ENCODE measurements around the gene RFT1.

The RFT1 gene

GRCh38 chr3:53149006-53149690 is 18.9 kb upstream of the RFT1 start:
- no peak for DNase-seq (ENCODE audit: low spot score)

GRCh38 chr3:53147903-53148400 is 17.7 kb upstream of the RFT1 start:
- DNase-seq (ENCODE audit: low spot score), result no peak

- DNase-seq (ENCODE audit: low spot score), result no peak
Observed at GRCh38 chr3:53147151-53147902, 17.1 kb upstream of the RFT1 start.

- DNase-seq (ENCODE audit: low spot score), result no peak
Observed at GRCh38 chr3:53146319-53146891, 16.2 kb upstream of the RFT1 start.

- no peak for DNase-seq (ENCODE audit: low spot score)
Observed at GRCh38 chr3:53145713-53146080, 15.5 kb upstream of the RFT1 start.

- no peak for DNase-seq (ENCODE audit: low spot score)
Observed at GRCh38 chr3:53144862-53145712, 14.9 kb upstream of the RFT1 start.

GRCh38 chr3:53144446-53144845 is 14.2 kb upstream of the RFT1 start:
- DNase-seq (ENCODE audit: low spot score), result no peak

- no peak for DNase-seq (ENCODE audit: low spot score)
Observed at GRCh38 chr3:53142986-53143385, 12.8 kb upstream of the RFT1 start.

GRCh38 chr3:53140847-53141845 is 10.9 kb upstream of the RFT1 start:
- no peak for DNase-seq (ENCODE audit: low spot score)

GRCh38 chr3:53139906-53140846 is 9.9 kb upstream of the RFT1 start:
- no peak for DNase-seq (ENCODE audit: low spot score)

- no peak for DNase-seq (ENCODE audit: low spot score)
Observed at GRCh38 chr3:53137835-53138446, 7.7 kb upstream of the RFT1 start.

GRCh38 chr3:53137221-53137620 is 7.0 kb upstream of the RFT1 start:
- no peak for DNase-seq (ENCODE audit: low spot score)

GRCh38 chr3:53134631-53135232 is 4.5 kb upstream of the RFT1 start:
- DNase-seq (ENCODE audit: low spot score), result peak; percentile 46

- no peak for DNase-seq (ENCODE audit: low spot score)
Observed at GRCh38 chr3:53132347-53132746, 2.1 kb upstream of the RFT1 start.

- no peak for DNase-seq (ENCODE audit: low spot score)
Observed at GRCh38 chr3:53131096-53131495, 861 bp upstream of the RFT1 start.

GRCh38 chr3:53129344-53129743 is 891 bp downstream of the RFT1 start:
- no peak for DNase-seq (ENCODE audit: low spot score)

GRCh38 chr3:53126601-53127000 is 3.6 kb downstream of the RFT1 start:
- no peak for DNase-seq (ENCODE audit: low spot score)

- no peak for DNase-seq (ENCODE audit: low spot score)
Observed at GRCh38 chr3:53123953-53124352, 6.3 kb downstream of the RFT1 start.

GRCh38 chr3:53123510-53123909 is 6.7 kb downstream of the RFT1 start:
- DNase-seq (ENCODE audit: low spot score), result no peak

Data from HuH-7.5 (cell line).